HepG2 (cell line): ENCODE measurements around the gene GRIK4. TPM values are rescaled to one million over a fixed set of nuclear protein-coding genes. Genes with fewer than 3 reads are reported as not detected.

Experiments used
- ATAC-seq: fragments of 200-7000 bp; cut with Tn5 transposase; 3 replicates; pipeline ENCODE4 v1.9.1; 2020; ENCODE audit warnings: mild to moderate bottlenecking, moderate library complexity
- BruUV-seq: library from RNA; stranded (reverse); fragments of 400-500 nt; replicated peaks from 2 replicates; lab custom pipeline; 2021; lab: Mats Ljungman, UMichigan
- CTCF ChIA-PET: fragments of 300-600 bp; formaldehyde crosslinking; extraction: SDS; loops from one replicate; lab custom pipeline; 2021; ENCODE audit warnings: low total read pairs, inconsistent platforms, low intra/inter-chr PET ratio; lab: Yijun Ruan, JAX
- POLR2A ChIA-PET: fragments of 350-600 bp; sonication (Branson Sonifier 250); formaldehyde crosslinking; loops from one replicate; lab custom pipeline; 2020; ENCODE audit warnings: antibody characterized with exemption, inconsistent platforms; lab: Yijun Ruan, JAX
- DNase-seq: peaks from one replicate; pipeline ENCODE4 v3.0.0-alpha.2; 2015; ENCODE audit warnings: low spot score
- FAIRE-seq: peaks from 3 replicates; lab custom pipeline; 2011; peaks lifted over from hg19 to GRCh38; lab: Jason Lieb, UNC
- H2AFZ ChIP-seq: one replicate; pipeline ENCODE4 v1.6.1; 2011; ENCODE audit warnings: low read length, inconsistent platforms
- H3K27ac ChIP-seq: fragments of 300-600 bp; 3 replicates; pipeline ENCODE4 v1.8.0; 2011; ENCODE audit warnings: mixed run types, mild to moderate bottlenecking, mixed read lengths, low read length, inconsistent platforms; ENCODE audit not compliant: insufficient read depth; ENCODE audit errors: extremely low read length
- H3K27me3 ChIP-seq, 2 experiments: fragments of 200-600 bp in 1 of 2; 2 replicates in 1 of 2; 3 replicates in 1 of 2; pipeline versions ENCODE4 v1.6.0 to v1.8.0; 2011; ENCODE audit warnings: low read length in 2 of 2, mild to moderate bottlenecking in 2 of 2, moderate library complexity in 2 of 2, inconsistent platforms in 1 of 2; ENCODE audit not compliant: insufficient read depth in 2 of 2, control insufficient read depth in 1 of 2
- H3K36me3 ChIP-seq, 2 experiments: fragments of 200-600 bp in 1 of 2; replicated peaks in 1 of 2; 2 replicates in 1 of 2; 3 replicates in 1 of 2; pipeline versions ENCODE4 v1.5.1 to v1.8.0; 2011; ENCODE audit warnings: low read length in 2 of 2, inconsistent platforms in 1 of 2; ENCODE audit not compliant: insufficient read depth in 2 of 2, control insufficient read depth in 1 of 2
- H3K4me1 ChIP-seq: 2 replicates; pipeline ENCODE4 v1.5.1; 2012; ENCODE audit warnings: low read length, inconsistent platforms; ENCODE audit not compliant: insufficient read depth
- H3K4me2 ChIP-seq: 2 replicates; pipeline ENCODE4 v1.6.0; 2011; ENCODE audit warnings: low read depth, low read length, inconsistent platforms
- H3K4me3 ChIP-seq, 3 experiments: fragments of 200-600 bp in 1 of 3; sonication (generic), shearing (Covaris generic) in 1 of 3; replicated peaks in 1 of 3; 2 replicates each; pipeline ENCODE4 v1.5.1; 2011 to 2016; ENCODE audit warnings: low read length in 3 of 3, inconsistent platforms in 2 of 3, low read depth in 2 of 3, mild to moderate bottlenecking in 2 of 3, control low read depth in 1 of 3, mixed read lengths in 1 of 3; ENCODE audit not compliant: insufficient read depth in 1 of 3
- H3K79me2 ChIP-seq: one replicate; pipeline ENCODE4 v1.6.1; 2011; ENCODE audit warnings: low read length, inconsistent platforms; ENCODE audit not compliant: insufficient read depth
- H3K9ac ChIP-seq: 2 replicates; pipeline ENCODE4 v1.6.0; 2011; ENCODE audit warnings: mild to moderate bottlenecking, low read depth, low read length, inconsistent platforms; ENCODE audit not compliant: insufficient read depth
- H3K9me3 ChIP-seq: 2 replicates; pipeline ENCODE4 v1.5.1; 2012; ENCODE audit warnings: mild to moderate bottlenecking, low read length
- H4K20me1 ChIP-seq: 2 replicates; pipeline ENCODE4 v1.6.0; 2011; ENCODE audit warnings: inconsistent platforms, mild to moderate bottlenecking, low read length, moderate library complexity; ENCODE audit not compliant: insufficient read depth
- CENPT ChIP-seq: sonication (generic); formaldehyde crosslinking; IDR thresholded peaks from 2 replicates; pipeline ENCODE4 v1.8.0; 2022; ENCODE audit warnings: low read depth, mild to moderate bottlenecking, moderate library complexity, missing genetic modification reagents
- KAT7 ChIP-seq: IDR thresholded peaks from 2 replicates; pipeline ENCODE4 v1.6.1; 2018; ENCODE audit warnings: borderline replicate concordance, missing compliant biosample characterization
- NR1H2 ChIP-seq: sonication (generic); formaldehyde crosslinking; IDR thresholded peaks from 2 replicates; pipeline ENCODE4 v1.8.1; 2022; ENCODE audit warnings: low read depth, missing genetic modification reagents, borderline replicate concordance
- PTBP1 ChIP-seq: fragments of 200-400 bp; formaldehyde crosslinking; IDR thresholded peaks from 2 replicates; pipeline ENCODE4 v1.6.1; 2018; ENCODE audit warnings: low read length, low read depth; ENCODE audit not compliant: poor library complexity, severe bottlenecking
- RAD21 ChIP-seq: fragments of 450-650 bp; formaldehyde crosslinking; IDR thresholded peaks from 2 replicates; pipeline ENCODE4 v1.5.0; 2020; ENCODE audit warnings: mild to moderate bottlenecking
- SNAPC5 ChIP-seq: sonication (generic); formaldehyde crosslinking; IDR thresholded peaks from 2 replicates; pipeline ENCODE4 v1.8.1; 2023; ENCODE audit warnings: mild to moderate bottlenecking, missing genetic modification reagents, borderline replicate concordance
- ZSCAN30 ChIP-seq: sonication (generic); formaldehyde crosslinking; IDR thresholded peaks from 2 replicates; pipeline ENCODE4 v1.5.0; 2020; ENCODE audit warnings: mild to moderate bottlenecking, missing genetic modification reagents
- WGBS: methylation state at CpG from one replicate; pipeline ENCODE4 v1.1.6; 2017; ENCODE audit warnings: low lambda C conversion rate; 5-methylcytosine and 5-hydroxymethylcytosine counted together
- in situ Hi-C: cut with HindIII; loops from 2 replicates; pipeline ENCODE4 v1.10.0; 2017; ENCODE audit warnings: low pct_unique_long_range_greater_than_20kb; ENCODE audit not compliant: extremely low pct_ligation_motif_present
- intact Hi-C: fragments of 100-400 bp; cut with micrococcal nuclease; formaldehyde crosslinking; loops from one replicate; pipeline ENCODE4 v1.10.0; 2022; ENCODE audit not compliant: unreplicated experiment
- polyA plus RNA-seq, 8 experiments: library from polyadenylated mRNA; depleted of rRNA in 3 of 8; stranded (reverse) in 7 of 8; unstranded in 1 of 8; fragments of >200 nt; fragmentation: Illumina TruSeq in 4 of 8; extraction: Trizol in 4 of 8; gene quantifications; 2 replicates each; pipeline versions ENCODE4 v1.2.1 to v1.2.3, GENCODE V29; 2011 to 2016; ENCODE audit warnings: low read depth in 4 of 8, missing spikeins in 1 of 8, mixed read lengths in 1 of 8; ENCODE audit not compliant: insufficient read depth in 1 of 8
- total RNA-seq, 5 experiments: library from RNA; depleted of rRNA; stranded (reverse); fragments of >200 nt; fragmentation: Illumina TruSeq; extraction: Trizol; gene quantifications; 2 replicates each; pipeline ENCODE4 v1.2.3, GENCODE V29; 2016; ENCODE audit warnings: low read depth in 1 of 5

Gene GRIK4
- total and polyA plus RNA-seq, 2 of the 13 experiments (the other 11 are each of a cell fraction or from before 2014, with no cell fraction given), result 0.04 to 0.07 TPM

GRCh38 chr11:120882175-120882574 lies 370.6 kb downstream of the GRIK4 start:
- ATAC-seq (no peak), DNase-seq (no peak), FAIRE-seq (no peak)
- TF ChIP-seq ZSCAN30 (CRISPR knock-in tag) (no peak), CENPT (CRISPR knock-in tag) (no peak), PTBP1 (no peak), SNAPC5 (CRISPR knock-in tag) (no peak), RAD21 (CRISPR knock-in tag) (no peak)
- H3K4me1 ChIP-seq, result no peaks in the 10 kb centered on the region
- intact Hi-C loops, result no loop called here
- no peaks in the 10 kb centered on the region for H3K36me3 ChIP-seq
- no peak overlapping the region for H3K4me3 ChIP-seq
- H4K20me1 ChIP-seq, result no peaks in the 10 kb centered on the region
- H3K27me3 ChIP-seq, result peaks cover 1 to 24% of the 10 kb centered on the region in 2 experiments; a peak in 3 of 5 replicates
- H3K9ac ChIP-seq, result no peak overlapping the region
- H3K4me2 ChIP-seq, result no peak overlapping the region
- H3K9me3 ChIP-seq, result no peaks in the 10 kb centered on the region
- no peak overlapping the region for H2AFZ ChIP-seq
- in situ Hi-C loops, result no loop called here
- CTCF ChIA-PET, result no interaction called here
- H3K27ac ChIP-seq, result no peak overlapping the region
- POLR2A ChIA-PET, result no interaction called here
- BruUV-seq, result no TSS peak
- no peaks in the 10 kb centered on the region for H3K79me2 ChIP-seq
- 40% methylated on average over 5 of the region's 7 CpGs for WGBS

GRCh38 chr11:120883404-120884080 lies 372.0 kb downstream of the GRIK4 start:
- in situ Hi-C loops (no loop called here), intact Hi-C loops (no loop called here)
- Histone ChIP-seq H3K9me3 (no peaks in the 10 kb centered on the region), H3K4me1 (no peaks in the 10 kb centered on the region), H3K27me3 (peaks cover 1 to 24% of the 10 kb centered on the region in 2 experiments; a peak in 3 of 5 replicates), H3K4me2 (no peak overlapping the region), H3K27ac (no peak overlapping the region), H3K9ac (no peak overlapping the region), H3K36me3 (no peaks in the 10 kb centered on the region), H4K20me1 (no peaks in the 10 kb centered on the region), H2AFZ (no peak overlapping the region), H3K79me2 (no peaks in the 10 kb centered on the region), H3K4me3 (no peak overlapping the region)
- BruUV-seq, result no TSS peak
- 21% methylated on average over 9 of the region's 9 CpGs for WGBS
- no peak; the same call in 2 of the 3 replicates for ATAC-seq
- CTCF ChIA-PET, result no interaction called here
- FAIRE-seq, result no peak
- POLR2A ChIA-PET, result no interaction called here
- TF ChIP-seq KAT7 (CRISPR knock-in tag), result no peak
- no peak for TF ChIP-seq NR1H2 (CRISPR knock-in tag)
- no peak for DNase-seq
